Measurements from ENCODE around the gene KNSTRN.

- TF ChIP-seq CTCF (conservative IDR thresholded peaks at IDR 0.05; ENCODE audit: low read depth, low read length) (no peak), EZH2 (IDR thresholded peaks at IDR 0.05; ENCODE audit: borderline replicate concordance, low read depth, low read length, poor library complexity, severe bottlenecking) (no peak)
These were observed 37.2 kb upstream of the KNSTRN start for GRCh38 chr15:40345225-40345866.
